GM12878 (cell line): Measurements from ENCODE around the gene ARHGAP15. TPM values are rescaled to one million over a fixed set of nuclear protein-coding genes. Genes with fewer than 3 reads are reported as not detected.

Experiments used
- ATAC-seq: fragments of 200-7000 bp; cut with Tn5 transposase; 3 replicates; pipeline ENCODE4 v1.9.1; 2020; ENCODE audit warnings: mild to moderate bottlenecking, moderate library complexity
- BruUV-seq: library from RNA; stranded (reverse); fragments of 400-500 nt; replicated peaks from 2 replicates; lab custom pipeline; 2021; lab: Mats Ljungman, UMichigan
- CTCF ChIA-PET: fragments of 300-600 bp; sonication (Branson Sonifier 250); formaldehyde crosslinking; extraction: SDS; loops from one replicate; lab custom pipeline; 2021; ENCODE audit warnings: inconsistent platforms; lab: Yijun Ruan, JAX
- POLR2A ChIA-PET: fragments of 350-600 bp; formaldehyde crosslinking; extraction: SDS; loops from one replicate; lab custom pipeline; 2021; ENCODE audit warnings: inconsistent platforms; lab: Charles Lee
- RAD21 ChIA-PET: fragments of 300-600 bp; sonication (Branson Sonifier 250); formaldehyde crosslinking; loops from one replicate; lab custom pipeline; 2023; ENCODE audit warnings: antibody characterized with exemption; ENCODE audit not compliant: unreplicated experiment; lab: Charles Lee
- SMC1A ChIA-PET: fragments of 300-600 bp; sonication (Branson Sonifier 250); formaldehyde crosslinking; loops from one replicate; lab custom pipeline; 2023; ENCODE audit not compliant: unreplicated experiment, uncharacterized antibody; lab: Charles Lee
- DNase-seq: peaks from one replicate; pipeline ENCODE4 v3.0.0-alpha.2; 2011; ENCODE audit warnings: low read depth, low spot score
- FAIRE-seq: peaks from 3 replicates; lab custom pipeline; 2011; peaks lifted over from hg19 to GRCh38; lab: Jason Lieb, UNC
- H2AFZ ChIP-seq: 2 replicates; pipeline ENCODE4 v1.6.0; 2011; ENCODE audit warnings: low read depth, low read length, control low read depth; ENCODE audit not compliant: control insufficient read depth
- H3K27ac ChIP-seq: 2 replicates; pipeline ENCODE4 v1.5.1; 2011; ENCODE audit warnings: control low read depth; ENCODE audit not compliant: control insufficient read depth, insufficient read depth
- H3K27me3 ChIP-seq, 2 experiments: replicated peaks in 1 of 2; 2 replicates each; pipeline versions ENCODE4 v1.6.0 to v1.6.1; 2011; ENCODE audit warnings: low read length in 1 of 2; ENCODE audit not compliant: control insufficient read depth in 2 of 2, insufficient read depth in 2 of 2
- H3K36me3 ChIP-seq, 2 experiments: 2 replicates each; pipeline ENCODE4 v1.5.1; 2011; ENCODE audit warnings: low read length in 1 of 2; ENCODE audit not compliant: control insufficient read depth in 2 of 2, insufficient read depth in 2 of 2
- H3K4me1 ChIP-seq: 2 replicates; pipeline ENCODE4 v1.6.1; 2011; ENCODE audit warnings: mild to moderate bottlenecking, low read length, moderate library complexity, mixed read lengths; ENCODE audit not compliant: control insufficient read depth, insufficient read depth
- H3K4me2 ChIP-seq: 2 replicates; pipeline ENCODE4 v1.6.0; 2011; ENCODE audit warnings: control low read depth; ENCODE audit not compliant: control insufficient read depth, insufficient read depth
- H3K4me3 ChIP-seq: fragments of 200-600 bp; sonication (generic); 2 replicates; pipeline ENCODE4 v1.5.1; 2016
- H3K79me2 ChIP-seq: 2 replicates; pipeline ENCODE4 v1.6.0; 2011; ENCODE audit warnings: low read length; ENCODE audit not compliant: control insufficient read depth, insufficient read depth
- H3K9ac ChIP-seq: 2 replicates; pipeline ENCODE4 v1.8.0; 2011; ENCODE audit warnings: low read length, control low read depth, mixed read lengths; ENCODE audit not compliant: control insufficient read depth, insufficient read depth
- H3K9me3 ChIP-seq: replicated peaks from 3 replicates; pipeline ENCODE4 v1.5.1; 2011; ENCODE audit warnings: mild to moderate bottlenecking, low read length; ENCODE audit not compliant: control insufficient read depth, insufficient read depth
- H4K20me1 ChIP-seq: 2 replicates; pipeline ENCODE4 v1.6.0; 2011; ENCODE audit not compliant: control insufficient read depth, insufficient read depth
- CHD4 ChIP-seq: fragments of 200-600 bp; sonication (generic); IDR thresholded peaks from 2 replicates; pipeline ENCODE4 v1.6.1; 2016; ENCODE audit warnings: mild to moderate bottlenecking
- EZH2 ChIP-seq: IDR thresholded peaks from 2 replicates; pipeline ENCODE4 v1.6.1; 2012; ENCODE audit warnings: low read depth, mild to moderate bottlenecking, control low read depth, inconsistent platforms, low read length, borderline replicate concordance; ENCODE audit not compliant: control insufficient read depth
- FOS ChIP-seq: IDR thresholded peaks from 3 replicates; pipeline ENCODE4 v1.6.1; 2011; ENCODE audit warnings: borderline replicate concordance; ENCODE audit not compliant: insufficient read length; ENCODE audit errors: extremely low read depth
- ZNF24 ChIP-seq: fragments of 450-650 bp; IDR thresholded peaks from 2 replicates; pipeline ENCODE4 v1.6.1; 2017; ENCODE audit warnings: antibody characterized with exemption, mild to moderate bottlenecking
- WGBS: methylation state at CpG from one replicate; pipeline ENCODE4 v1.1.6; 2016; ENCODE audit warnings: low lambda C conversion rate; ENCODE audit not compliant: insufficient replicate concordance, insufficient coverage; ENCODE audit errors: missing lambda C conversion rate; 5-methylcytosine and 5-hydroxymethylcytosine counted together
- in situ Hi-C: fragments of 300-500 bp; cut with MboI; formaldehyde crosslinking; loops from 9 replicates; pipeline ENCODE4 v1.14.3; 2018; ENCODE audit warnings: mixed read lengths
- intact Hi-C: fragments of 100-400 bp; cut with micrococcal nuclease; formaldehyde crosslinking; loops from one replicate; pipeline ENCODE4 v1.14.2; 2022; ENCODE audit not compliant: unreplicated experiment
- polyA plus RNA-seq, 11 experiments: library from polyadenylated mRNA; depleted of rRNA in 4 of 11; unstranded in 6 of 11; stranded (reverse) in 5 of 11; fragments of >200 nt; fragmentation: Nextera tagmentation in 4 of 11; fragmentation: Illumina TruSeq in 1 of 11; extraction: Ambion mirVana in 4 of 11; extraction: Trizol in 1 of 11; gene quantifications; 1 replicate in 1 of 11; 2 replicates in 10 of 11; pipeline versions ENCODE4 v1.2.1 to v1.2.3, GENCODE V29; 2011 to 2016; ENCODE audit warnings: inconsistent platforms in 2 of 11, missing spikeins in 2 of 11, low read depth in 1 of 11
- total RNA-seq, 4 experiments: library from RNA; depleted of rRNA in 3 of 4; stranded (reverse); fragments of >200 nt in 3 of 4; fragmentation: Illumina TruSeq in 1 of 4; extraction: Trizol in 1 of 4; gene quantifications; 2 replicates each; pipeline versions ENCODE4 v1.2.1 to v1.2.3, GENCODE V29; 2013 to 2021
- TF ChIP-seq, protein P1 (sequence below): fragments of 450-650 bp; IDR thresholded peaks from 2 replicates; pipeline ENCODE4 v1.6.1; 2017; ENCODE audit warnings: mild to moderate bottlenecking
- TF ChIP-seq, protein P2 (sequence below): fragments of 450-650 bp; IDR thresholded peaks from 2 replicates; pipeline ENCODE4 v1.6.1; 2014; ENCODE audit warnings: mild to moderate bottlenecking

ARHGAP15 gene
- total and polyA plus RNA-seq, 10 of the 15 experiments (the other 5 are each of a cell fraction or from before 2014, with no cell fraction given), result 38.0 to 92.6 (median 66.7) TPM

DNA sequence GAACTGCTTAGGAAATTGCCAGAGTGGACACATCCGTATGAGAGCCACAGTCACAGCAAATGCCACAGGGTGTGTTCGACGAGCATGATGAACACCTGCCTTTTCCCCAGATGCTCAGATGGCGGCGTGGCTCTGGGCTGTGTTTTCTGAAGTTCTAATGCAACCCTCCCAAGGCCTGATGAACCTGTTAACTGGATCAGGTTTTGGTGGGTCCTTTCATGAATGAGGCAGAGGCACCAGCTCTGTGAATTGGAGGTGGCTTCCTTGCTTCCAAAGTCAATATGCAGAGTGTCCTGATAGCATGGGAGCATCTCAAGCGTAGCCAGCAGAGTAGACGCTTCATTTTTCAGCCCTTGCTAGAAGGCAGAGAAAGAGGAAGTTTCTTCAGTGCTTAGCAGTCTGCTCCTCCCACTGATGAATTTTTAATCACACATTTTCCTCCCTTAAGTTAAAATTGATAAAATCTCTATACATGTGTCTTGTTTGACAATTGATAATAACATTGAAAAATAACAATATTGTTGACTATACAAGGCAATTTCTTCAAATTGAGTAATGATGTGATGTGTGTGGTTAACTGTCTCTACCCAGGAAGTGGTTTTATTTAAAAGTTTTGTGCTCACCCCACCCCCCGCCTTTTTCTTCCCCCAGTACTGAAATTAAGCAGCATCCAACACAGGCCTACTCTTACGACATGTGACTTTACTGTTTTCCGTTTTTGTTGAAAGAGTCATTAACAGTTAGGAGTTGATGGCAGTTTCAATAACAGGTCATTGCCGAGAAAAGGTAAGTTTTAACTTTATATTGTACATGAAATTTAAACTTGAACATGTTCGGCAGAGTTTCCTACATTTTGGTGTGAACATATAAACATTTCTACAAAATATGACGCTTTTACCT is at the start of gene ARHGAP15 (continued):
- TF ChIP-seq EZH2, result 0 out of 2 replicates have a peak, but pooled peaks have one; percentile 48
- TF ChIP-seq, protein P1, sequence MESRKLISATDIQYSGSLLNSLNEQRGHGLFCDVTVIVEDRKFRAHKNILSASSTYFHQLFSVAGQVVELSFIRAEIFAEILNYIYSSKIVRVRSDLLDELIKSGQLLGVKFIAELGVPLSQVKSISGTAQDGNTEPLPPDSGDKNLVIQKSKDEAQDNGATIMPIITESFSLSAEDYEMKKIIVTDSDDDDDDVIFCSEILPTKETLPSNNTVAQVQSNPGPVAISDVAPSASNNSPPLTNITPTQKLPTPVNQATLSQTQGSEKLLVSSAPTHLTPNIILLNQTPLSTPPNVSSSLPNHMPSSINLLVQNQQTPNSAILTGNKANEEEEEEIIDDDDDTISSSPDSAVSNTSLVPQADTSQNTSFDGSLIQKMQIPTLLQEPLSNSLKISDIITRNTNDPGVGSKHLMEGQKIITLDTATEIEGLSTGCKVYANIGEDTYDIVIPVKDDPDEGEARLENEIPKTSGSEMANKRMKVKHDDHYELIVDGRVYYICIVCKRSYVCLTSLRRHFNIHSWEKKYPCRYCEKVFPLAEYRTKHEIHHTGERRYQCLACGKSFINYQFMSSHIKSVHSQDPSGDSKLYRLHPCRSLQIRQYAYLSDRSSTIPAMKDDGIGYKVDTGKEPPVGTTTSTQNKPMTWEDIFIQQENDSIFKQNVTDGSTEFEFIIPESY, result no peak
- TF ChIP-seq, all 136 proteins: peak for 62

DNA sequence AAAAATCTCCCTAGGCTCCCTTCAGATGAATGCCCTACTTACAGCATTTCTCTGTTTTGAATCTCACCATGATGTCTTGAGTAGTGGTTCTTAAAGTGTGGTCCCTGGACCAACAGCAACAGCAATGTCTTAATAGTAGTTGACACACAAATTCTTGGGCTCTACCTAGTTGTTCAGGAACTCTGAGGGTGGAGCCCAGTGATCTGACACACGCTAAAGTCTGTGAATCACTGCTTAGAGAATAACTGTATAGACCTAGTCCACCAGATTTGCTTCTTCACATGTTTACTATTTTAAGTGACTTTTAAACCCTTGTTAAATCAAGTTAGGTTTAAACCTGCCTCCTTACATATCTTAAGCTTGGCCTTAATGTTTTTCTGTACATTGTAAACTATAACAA is 47.6 kb upstream of the ARHGAP15 start:
- no TSS peak for BruUV-seq
- in situ Hi-C loops, result no loop called here

More for the DNA sequence above, 47.6 kb upstream of the ARHGAP15 start:
- ChIA-PET SMC1A (no interaction called here), RAD21 (no interaction called here), CTCF (no interaction called here), POLR2A (no interaction called here)
- no peaks in the 10 kb centered on the region for H3K9me3 ChIP-seq
- intact Hi-C loops, result no loop called here
- H3K36me3 ChIP-seq, result no peaks in the 10 kb centered on the region
- no peaks in the 10 kb centered on the region for H3K79me2 ChIP-seq
- H3K4me3 ChIP-seq, result no peak overlapping the region
- no peaks in the 10 kb centered on the region for H3K4me1 ChIP-seq
- H3K27me3 ChIP-seq, result no peaks in the 10 kb centered on the region
- H3K9ac ChIP-seq, result no peak overlapping the region
- H4K20me1 ChIP-seq, result no peaks in the 10 kb centered on the region
- ATAC-seq (no peak), DNase-seq (no peak), FAIRE-seq (no peak)
- no peak overlapping the region for H3K27ac ChIP-seq
- no peak overlapping the region for H2AFZ ChIP-seq
- TF ChIP-seq FOS, result no peak
- no peak for TF ChIP-seq ZNF24
- TF ChIP-seq CHD4, result no peak
- TF ChIP-seq, protein P2, sequence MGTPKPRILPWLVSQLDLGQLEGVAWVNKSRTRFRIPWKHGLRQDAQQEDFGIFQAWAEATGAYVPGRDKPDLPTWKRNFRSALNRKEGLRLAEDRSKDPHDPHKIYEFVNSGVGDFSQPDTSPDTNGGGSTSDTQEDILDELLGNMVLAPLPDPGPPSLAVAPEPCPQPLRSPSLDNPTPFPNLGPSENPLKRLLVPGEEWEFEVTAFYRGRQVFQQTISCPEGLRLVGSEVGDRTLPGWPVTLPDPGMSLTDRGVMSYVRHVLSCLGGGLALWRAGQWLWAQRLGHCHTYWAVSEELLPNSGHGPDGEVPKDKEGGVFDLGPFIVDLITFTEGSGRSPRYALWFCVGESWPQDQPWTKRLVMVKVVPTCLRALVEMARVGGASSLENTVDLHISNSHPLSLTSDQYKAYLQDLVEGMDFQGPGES, result no peak
- no peak overlapping the region for H3K4me2 ChIP-seq
- WGBS, result 48% methylated on average over 1 of the region's 1 CpG
